Measurements from ENCODE around the gene CAMK1D.

- no peak for TF ChIP-seq CTCF (conservative IDR thresholded peaks at IDR 0.05; ENCODE audit: low read length)
- TF ChIP-seq EZH2phosphoT487 (IDR thresholded peaks at IDR 0.05; ENCODE audit: borderline replicate concordance, low read depth, low read length) = no peak
These were observed 458.8 kb downstream of the CAMK1D start for GRCh38 chr10:12808014-12808613.

Data from OCI-LY7 (cell line).